Spleen (tissue), 7 donors: Measurements from ENCODE around the gene BMP15.

Experiments used
- POLR2AphosphoS5 ChIP-seq, 3 donors: sonication (generic); formaldehyde crosslinking; IDR thresholded peaks; one replicate each; pipeline ENCODE4 v1.5.1; 2017; ENCODE audit warnings: antibody characterized with exemption in 3 of 3
- TF ChIP-seq, protein P1 (sequence below), 11 experiments: fragments of 200-600 bp in 7 of 11; fragments of 450-650 bp in 4 of 11; sonication (generic) in 4 of 11; IDR thresholded peaks in 8 of 11; conservative IDR thresholded peaks in 3 of 11; 1 replicate in 7 of 11; 2 replicates in 4 of 11; pipeline versions ENCODE4 v1.4.0 to v1.8.0; 2016 to 2021; ENCODE audit warnings: antibody characterized with exemption in 11 of 11, inconsistent platforms in 4 of 11, mild to moderate bottlenecking in 1 of 11
- donor health status: DM: no; HTN: no; CAD: no; lungs with moderate emphysema.
- donor health status: DM: no; HTN: no; CAD: no.
- donor health status: DM: no; HTN: no; CAD: no.

- TF ChIP-seq, protein P1, sequence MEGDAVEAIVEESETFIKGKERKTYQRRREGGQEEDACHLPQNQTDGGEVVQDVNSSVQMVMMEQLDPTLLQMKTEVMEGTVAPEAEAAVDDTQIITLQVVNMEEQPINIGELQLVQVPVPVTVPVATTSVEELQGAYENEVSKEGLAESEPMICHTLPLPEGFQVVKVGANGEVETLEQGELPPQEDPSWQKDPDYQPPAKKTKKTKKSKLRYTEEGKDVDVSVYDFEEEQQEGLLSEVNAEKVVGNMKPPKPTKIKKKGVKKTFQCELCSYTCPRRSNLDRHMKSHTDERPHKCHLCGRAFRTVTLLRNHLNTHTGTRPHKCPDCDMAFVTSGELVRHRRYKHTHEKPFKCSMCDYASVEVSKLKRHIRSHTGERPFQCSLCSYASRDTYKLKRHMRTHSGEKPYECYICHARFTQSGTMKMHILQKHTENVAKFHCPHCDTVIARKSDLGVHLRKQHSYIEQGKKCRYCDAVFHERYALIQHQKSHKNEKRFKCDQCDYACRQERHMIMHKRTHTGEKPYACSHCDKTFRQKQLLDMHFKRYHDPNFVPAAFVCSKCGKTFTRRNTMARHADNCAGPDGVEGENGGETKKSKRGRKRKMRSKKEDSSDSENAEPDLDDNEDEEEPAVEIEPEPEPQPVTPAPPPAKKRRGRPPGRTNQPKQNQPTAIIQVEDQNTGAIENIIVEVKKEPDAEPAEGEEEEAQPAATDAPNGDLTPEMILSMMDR (IDR thresholded peaks at IDR 0.05 in 8 of 11, conservative IDR thresholded peaks at IDR 0.05 in 3 of 11) = no peak
- no peak for TF ChIP-seq POLR2AphosphoS5 (IDR thresholded peaks at IDR 0.05)
These were observed 17.1 kb upstream of the BMP15 start for GRCh38 chrX:50893466-50893865.
